ENCODE measurements around the gene HAAO. TPM values are rescaled to one million over a fixed set of nuclear protein-coding genes. Genes with fewer than 3 reads are reported as not detected.

The HAAO gene
- total RNA-seq, 1 experiment from 2014 or later = 6.6 TPM

- Histone ChIP-seq H2BK5ac (ENCODE audit: insufficient read length, low read length) (no peak overlapping the region), H4K91ac (ENCODE audit: insufficient read length, low read depth, low read length) (no peak overlapping the region), H2BK20ac (ENCODE audit: low read depth, low read length, poor library complexity, severe bottlenecking) (no peak overlapping the region), H3K79me2 (ENCODE audit: insufficient read depth, low read length) (no peaks in the 10 kb centered on the region), H3K79me1 (ENCODE audit: insufficient read depth, low read depth, low read length, poor library complexity, severe bottlenecking) (no peaks in the 10 kb centered on the region), H4K20me1 (ENCODE audit: control insufficient read depth, insufficient read depth, insufficient read length) (no peaks in the 10 kb centered on the region), H3K4ac (ENCODE audit: low read depth, low read length) (no peak overlapping the region), H4K8ac (replicated peaks; ENCODE audit: insufficient read length, low read depth, low read length) (no peak overlapping the region), H3K9ac (ENCODE audit: extremely low read depth, insufficient read length, low read length) (no peak overlapping the region), H3K4me2 (ENCODE audit: insufficient read depth, insufficient read length, low read length) (no peak overlapping the region), H2AFZ (ENCODE audit: low read length) (no peak overlapping the region), H3K27ac (ENCODE audit: insufficient read length, low read depth, low read length) (no peak overlapping the region), H3K56ac (ENCODE audit: insufficient read length, low read depth, low read length) (no peak overlapping the region), H3K4me1 (ENCODE audit: insufficient read depth, low read length) (no peaks in the 10 kb centered on the region), H2AK5ac (ENCODE audit: insufficient read length, low read length) (no peak overlapping the region), H4K5ac (ENCODE audit: insufficient read length, low read depth, low read length) (no peak overlapping the region), H3K23ac (ENCODE audit: insufficient read length, low read depth, low read length) (no peak overlapping the region), H2BK15ac (ENCODE audit: low read depth, low read length) (no peak overlapping the region), H3K14ac (ENCODE audit: insufficient read depth, low read length) (no peak overlapping the region), H3K9me3 (ENCODE audit: control insufficient read depth, low read depth, low read length) (no peaks in the 10 kb centered on the region), H3K23me2 (ENCODE audit: insufficient read length, low read depth, low read length, poor library complexity, severe bottlenecking) (peaks cover 6% of the 10 kb centered on the region), H3K27me3 (ENCODE audit: insufficient read depth, low read length) (0 out of 2 replicates have a peak, but pooled peaks cover 2% of the 10 kb centered on the region), H3K18ac (ENCODE audit: insufficient read length, low read depth, low read length) (no peak overlapping the region), H2BK120ac (ENCODE audit: low read depth, low read length, poor library complexity, severe bottlenecking) (no peak overlapping the region), H2BK12ac (ENCODE audit: insufficient read length, low read depth, low read length) (no peak overlapping the region), H3T11ph (ENCODE audit: low read length) (no peak overlapping the region)
- peaks cover 12 to 15% of the 10 kb centered on the region in 2 experiments for H3K4me1 Mint-ChIP-seq
- no peak overlapping the region for H3K4me3 Mint-ChIP-seq
- no peak overlapping the region for H3K27ac Mint-ChIP-seq
- peaks cover 0 to 16% (median 2%) of the 10 kb centered on the region in 3 experiments; a peak in 4 of 7 replicates for H3K36me3 Mint-ChIP-seq (ENCODE audit: insufficient read depth in 1 of 3, low read depth in 3 of 3)
- no peak for DNase-seq
- peaks cover 10 to 16% of the 10 kb centered on the region in 2 experiments; a peak in 4 of 5 replicates for H3K9me3 Mint-ChIP-seq
- WGBS (ENCODE audit: extremely low coverage, insufficient read length, low lambda C conversion rate) = no CpG with 5 or more reads among the region's 2 CpGs
- H3K27me3 Mint-ChIP-seq (ENCODE audit: low read depth) = peaks cover 5% of the 10 kb centered on the region
- no peak for TF ChIP-seq CTCF (conservative IDR thresholded peaks at IDR 0.05)
Observed at GRCh38 chr2:42813763-42814162, 21.4 kb upstream of the HAAO start.

Measured in H9 (cell line).